HL-60 (cell line): ENCODE measurements around the gene RPGRIP1.
"Not testable (repeated sequence)": the region's sequence is repeated elsewhere in the genome, so short reads cannot be mapped to it uniquely, and the experiment has no call there.

Experiments used
- DNase-seq, 2 experiments: peaks; one replicate each; pipeline ENCODE4 v3.0.0-alpha.2; 2010 to 2020; ENCODE audit warnings: low read depth in 1 of 2, low spot score in 1 of 2
- H3K27ac ChIP-seq: fragments of 250-450 bp; sonication (Bioruptor Pico); replicated peaks from 2 replicates; pipeline ENCODE4 v1.5.1; 2020; ENCODE audit warnings: mild to moderate bottlenecking, moderate library complexity
- H3K27me3 ChIP-seq: fragments of 250-450 bp; sonication (Bioruptor Pico); 2 replicates; pipeline ENCODE4 v1.5.1; 2021; ENCODE audit warnings: mild to moderate bottlenecking, moderate library complexity; ENCODE audit not compliant: insufficient read depth, poor library complexity, severe bottlenecking
- H3K4me3 ChIP-seq: replicated peaks from 2 replicates; pipeline ENCODE4 v1.5.1; 2011; ENCODE audit warnings: mild to moderate bottlenecking, control low read depth, low read length; ENCODE audit not compliant: insufficient read depth
- GABPA ChIP-seq: IDR thresholded peaks from 2 replicates; pipeline ENCODE4 v1.6.1; 2012; ENCODE audit warnings: low read depth
- POLR2AphosphoS5 ChIP-seq: IDR thresholded peaks from 2 replicates; pipeline ENCODE4 v1.6.1; 2012; ENCODE audit warnings: low read depth
- SPI1 ChIP-seq: IDR thresholded peaks from 2 replicates; pipeline ENCODE4 v1.6.1; 2012; ENCODE audit warnings: low read depth, mild to moderate bottlenecking, borderline replicate concordance
- TF ChIP-seq, protein P1 (sequence below): IDR thresholded peaks from one replicate; pipeline ENCODE4 v1.5.1; 2011; ENCODE audit warnings: low read length, control low read depth, inconsistent platforms; ENCODE audit not compliant: insufficient read depth
- TF ChIP-seq, protein P2 (sequence below): IDR thresholded peaks from 2 replicates; pipeline ENCODE4 v1.6.1; 2012; ENCODE audit warnings: low read depth; ENCODE audit not compliant: insufficient replicate concordance

RPGRIP1 gene

DNA sequence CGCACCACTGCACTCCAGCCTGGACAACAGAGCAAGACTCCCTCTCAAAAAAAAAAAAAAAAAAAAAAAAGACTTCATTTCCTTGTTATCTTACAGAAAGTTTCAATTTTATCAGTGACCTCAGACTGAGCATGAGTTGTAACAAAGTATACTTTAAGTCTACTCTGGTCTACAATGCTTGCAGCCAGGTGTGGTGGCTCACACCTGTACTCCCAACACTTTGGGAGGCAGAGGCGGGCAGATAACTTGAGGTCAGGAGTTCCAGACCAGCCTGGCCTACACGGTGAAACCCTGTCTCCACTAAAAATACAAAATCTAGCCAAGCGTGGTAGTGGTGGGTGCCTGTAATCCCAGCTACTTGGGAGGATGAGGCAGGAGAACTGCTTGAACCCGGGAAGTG, 28.7 kb upstream of the RPGRIP1 start:
- TF ChIP-seq, protein P1, sequence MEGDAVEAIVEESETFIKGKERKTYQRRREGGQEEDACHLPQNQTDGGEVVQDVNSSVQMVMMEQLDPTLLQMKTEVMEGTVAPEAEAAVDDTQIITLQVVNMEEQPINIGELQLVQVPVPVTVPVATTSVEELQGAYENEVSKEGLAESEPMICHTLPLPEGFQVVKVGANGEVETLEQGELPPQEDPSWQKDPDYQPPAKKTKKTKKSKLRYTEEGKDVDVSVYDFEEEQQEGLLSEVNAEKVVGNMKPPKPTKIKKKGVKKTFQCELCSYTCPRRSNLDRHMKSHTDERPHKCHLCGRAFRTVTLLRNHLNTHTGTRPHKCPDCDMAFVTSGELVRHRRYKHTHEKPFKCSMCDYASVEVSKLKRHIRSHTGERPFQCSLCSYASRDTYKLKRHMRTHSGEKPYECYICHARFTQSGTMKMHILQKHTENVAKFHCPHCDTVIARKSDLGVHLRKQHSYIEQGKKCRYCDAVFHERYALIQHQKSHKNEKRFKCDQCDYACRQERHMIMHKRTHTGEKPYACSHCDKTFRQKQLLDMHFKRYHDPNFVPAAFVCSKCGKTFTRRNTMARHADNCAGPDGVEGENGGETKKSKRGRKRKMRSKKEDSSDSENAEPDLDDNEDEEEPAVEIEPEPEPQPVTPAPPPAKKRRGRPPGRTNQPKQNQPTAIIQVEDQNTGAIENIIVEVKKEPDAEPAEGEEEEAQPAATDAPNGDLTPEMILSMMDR, result no peak
- TF ChIP-seq POLR2AphosphoS5 (no peak), GABPA (no peak), SPI1 (no peak)
- TF ChIP-seq, protein P2, sequence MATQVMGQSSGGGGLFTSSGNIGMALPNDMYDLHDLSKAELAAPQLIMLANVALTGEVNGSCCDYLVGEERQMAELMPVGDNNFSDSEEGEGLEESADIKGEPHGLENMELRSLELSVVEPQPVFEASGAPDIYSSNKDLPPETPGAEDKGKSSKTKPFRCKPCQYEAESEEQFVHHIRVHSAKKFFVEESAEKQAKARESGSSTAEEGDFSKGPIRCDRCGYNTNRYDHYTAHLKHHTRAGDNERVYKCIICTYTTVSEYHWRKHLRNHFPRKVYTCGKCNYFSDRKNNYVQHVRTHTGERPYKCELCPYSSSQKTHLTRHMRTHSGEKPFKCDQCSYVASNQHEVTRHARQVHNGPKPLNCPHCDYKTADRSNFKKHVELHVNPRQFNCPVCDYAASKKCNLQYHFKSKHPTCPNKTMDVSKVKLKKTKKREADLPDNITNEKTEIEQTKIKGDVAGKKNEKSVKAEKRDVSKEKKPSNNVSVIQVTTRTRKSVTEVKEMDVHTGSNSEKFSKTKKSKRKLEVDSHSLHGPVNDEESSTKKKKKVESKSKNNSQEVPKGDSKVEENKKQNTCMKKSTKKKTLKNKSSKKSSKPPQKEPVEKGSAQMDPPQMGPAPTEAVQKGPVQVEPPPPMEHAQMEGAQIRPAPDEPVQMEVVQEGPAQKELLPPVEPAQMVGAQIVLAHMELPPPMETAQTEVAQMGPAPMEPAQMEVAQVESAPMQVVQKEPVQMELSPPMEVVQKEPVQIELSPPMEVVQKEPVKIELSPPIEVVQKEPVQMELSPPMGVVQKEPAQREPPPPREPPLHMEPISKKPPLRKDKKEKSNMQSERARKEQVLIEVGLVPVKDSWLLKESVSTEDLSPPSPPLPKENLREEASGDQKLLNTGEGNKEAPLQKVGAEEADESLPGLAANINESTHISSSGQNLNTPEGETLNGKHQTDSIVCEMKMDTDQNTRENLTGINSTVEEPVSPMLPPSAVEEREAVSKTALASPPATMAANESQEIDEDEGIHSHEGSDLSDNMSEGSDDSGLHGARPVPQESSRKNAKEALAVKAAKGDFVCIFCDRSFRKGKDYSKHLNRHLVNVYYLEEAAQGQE, result no peak
- Histone ChIP-seq H3K27me3 (no peaks in the 10 kb centered on the region), H3K27ac (no peak overlapping the region), H3K4me3 (no peak overlapping the region)
- no peak for DNase-seq

DNA sequence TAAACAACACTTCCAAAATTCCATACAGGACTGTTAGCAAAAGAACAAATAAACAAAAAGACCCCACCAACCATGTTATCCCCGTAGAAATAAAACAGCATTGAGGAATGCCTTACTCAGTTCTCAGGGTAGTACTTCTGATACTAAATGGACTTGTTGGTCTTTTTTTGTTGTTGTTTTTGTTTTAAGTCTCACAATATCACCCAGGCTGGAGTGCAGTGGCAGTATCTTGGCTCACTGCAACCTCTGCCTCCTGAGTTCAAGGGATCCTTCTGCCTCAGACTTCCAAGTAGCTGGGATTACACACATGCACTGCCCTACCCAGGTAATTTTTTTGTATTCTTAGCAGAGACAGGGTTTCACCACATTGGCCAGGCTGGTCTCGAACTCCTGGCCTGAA, 27.7 kb upstream of the RPGRIP1 start:
- H3K4me3 ChIP-seq, result no peak overlapping the region
- H3K27me3 ChIP-seq, result no peaks in the 10 kb centered on the region
- H3K27ac ChIP-seq, result no peak overlapping the region
- no peak for DNase-seq
- TF ChIP-seq, protein P1, result no peak
- no peak for TF ChIP-seq GABPA
- TF ChIP-seq, protein P2, result no peak
- no peak for TF ChIP-seq POLR2AphosphoS5
- no peak for TF ChIP-seq SPI1

DNA sequence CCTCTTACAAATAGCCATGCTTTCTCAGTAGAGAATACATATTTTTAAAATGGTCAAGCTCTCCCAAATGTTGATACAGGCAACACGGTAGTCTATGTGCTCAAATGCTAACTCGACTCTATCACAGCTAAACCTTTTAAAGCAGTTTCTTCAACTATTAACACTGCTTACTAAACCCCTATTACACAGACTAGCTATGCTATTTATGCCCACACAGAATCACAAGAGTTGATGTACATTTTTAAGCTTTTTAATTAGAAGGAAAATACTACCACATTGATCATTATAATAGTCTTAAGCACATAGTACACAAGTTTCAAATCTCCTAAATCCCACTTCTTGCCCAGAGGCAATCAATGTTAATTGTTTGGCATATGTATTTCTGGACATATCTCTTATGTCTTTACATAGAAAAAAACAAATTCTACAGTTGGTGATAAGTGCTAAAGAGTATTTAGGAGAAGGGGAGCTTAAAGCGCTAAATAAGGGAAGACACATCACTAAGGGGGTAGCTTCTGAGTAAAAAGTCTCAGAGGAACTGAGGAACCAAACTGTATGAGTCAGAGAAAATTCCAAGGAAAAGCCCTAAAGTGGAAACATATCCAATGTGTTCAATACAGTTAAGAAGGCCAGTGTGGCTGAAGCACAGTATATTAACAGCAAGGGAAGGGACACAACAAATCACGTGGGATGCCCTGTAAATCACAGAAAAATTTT, 24.3 kb upstream of the RPGRIP1 start:
- TF ChIP-seq GABPA (no peak), POLR2AphosphoS5 (no peak), SPI1 (no peak)
- TF ChIP-seq, protein P2, result no peak
- TF ChIP-seq, protein P1, result no peak
- no peak overlapping the region for H3K27ac ChIP-seq
- H3K27me3 ChIP-seq, result no peaks in the 10 kb centered on the region
- no peak for DNase-seq
- H3K4me3 ChIP-seq, result no peak overlapping the region

DNA sequence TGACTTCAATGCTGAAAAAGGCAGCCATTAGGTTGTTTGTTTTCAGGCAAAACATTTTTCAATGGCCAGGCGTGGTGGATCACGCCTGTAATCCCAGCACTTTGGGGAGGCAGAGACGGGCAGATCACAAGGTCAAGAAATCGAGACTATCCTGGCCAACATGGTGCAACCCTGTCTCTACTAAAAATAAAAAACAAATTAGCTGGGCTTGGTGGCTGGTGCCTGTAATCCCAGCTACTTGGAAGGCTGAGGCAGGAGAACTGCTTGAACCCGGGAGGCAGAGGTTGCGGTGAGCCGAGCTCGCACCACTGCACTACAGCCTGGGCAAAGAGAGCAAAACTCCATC, 23.8 kb upstream of the RPGRIP1 start:
- not testable (repeated sequence) for DNase-seq, H3K27ac ChIP-seq, H3K4me3 ChIP-seq, H3K27me3 ChIP-seq
